ENCODE measurements around the gene GSTT2B. TPM values are rescaled to one million over a fixed set of nuclear protein-coding genes. Genes with fewer than 3 reads are reported as not detected.

Gene GSTT2B
- total RNA-seq, 2 experiments from 2014 or later: not detected

DNA sequence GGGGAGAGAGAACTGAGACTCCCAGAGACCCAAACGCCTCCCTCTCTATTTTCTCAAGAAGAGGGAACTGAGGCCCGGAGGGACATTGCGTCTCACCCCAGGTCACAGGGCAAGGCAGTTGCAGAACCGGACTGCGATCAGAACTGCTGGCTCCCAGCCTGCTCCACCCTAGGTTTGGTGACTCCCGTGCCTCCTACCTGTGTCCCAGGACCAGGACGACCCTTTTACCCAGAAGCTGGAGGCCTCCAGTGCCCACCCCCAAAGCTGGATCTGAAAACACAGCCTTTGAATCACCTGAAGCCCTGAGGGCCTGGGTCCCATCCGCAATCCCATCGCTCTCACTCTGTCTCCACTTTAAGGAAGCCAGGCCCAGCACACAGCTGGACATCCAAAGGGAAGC, 42.9 kb upstream of the GSTT2B start:
- Histone ChIP-seq H3K79me2 (ENCODE audit: insufficient read depth, low read depth, low read length) (no peaks in the 10 kb centered on the region), H3K27ac (ENCODE audit: low read depth, low read length, poor library complexity, severe bottlenecking) (no peak overlapping the region), H2AFZ (ENCODE audit: low read length) (no peak overlapping the region), H3K4me1 (ENCODE audit: insufficient read depth, low read length, poor library complexity, severe bottlenecking) (no peaks in the 10 kb centered on the region), H3K9me2 (ENCODE audit: insufficient read depth, low read length) (no peaks in the 10 kb centered on the region), H3K36me3 (ENCODE audit: insufficient read depth, low read length) (no peaks in the 10 kb centered on the region), H3K4me2 (ENCODE audit: low read length) (no peak overlapping the region), H3K4me3 (ENCODE audit: low read depth, low read length, poor library complexity, severe bottlenecking) (no peak overlapping the region), H3K9me3 (ENCODE audit: low read length) (no peaks in the 10 kb centered on the region), H4K20me1 (ENCODE audit: insufficient read depth, low read length) (no peaks in the 10 kb centered on the region)
- intact Hi-C loops (cut with micrococcal nuclease; ENCODE audit: unreplicated experiment): no loop called here
- no TSS peak for BruUV-seq (replicated peaks)
- TF ChIP-seq, protein P1, sequence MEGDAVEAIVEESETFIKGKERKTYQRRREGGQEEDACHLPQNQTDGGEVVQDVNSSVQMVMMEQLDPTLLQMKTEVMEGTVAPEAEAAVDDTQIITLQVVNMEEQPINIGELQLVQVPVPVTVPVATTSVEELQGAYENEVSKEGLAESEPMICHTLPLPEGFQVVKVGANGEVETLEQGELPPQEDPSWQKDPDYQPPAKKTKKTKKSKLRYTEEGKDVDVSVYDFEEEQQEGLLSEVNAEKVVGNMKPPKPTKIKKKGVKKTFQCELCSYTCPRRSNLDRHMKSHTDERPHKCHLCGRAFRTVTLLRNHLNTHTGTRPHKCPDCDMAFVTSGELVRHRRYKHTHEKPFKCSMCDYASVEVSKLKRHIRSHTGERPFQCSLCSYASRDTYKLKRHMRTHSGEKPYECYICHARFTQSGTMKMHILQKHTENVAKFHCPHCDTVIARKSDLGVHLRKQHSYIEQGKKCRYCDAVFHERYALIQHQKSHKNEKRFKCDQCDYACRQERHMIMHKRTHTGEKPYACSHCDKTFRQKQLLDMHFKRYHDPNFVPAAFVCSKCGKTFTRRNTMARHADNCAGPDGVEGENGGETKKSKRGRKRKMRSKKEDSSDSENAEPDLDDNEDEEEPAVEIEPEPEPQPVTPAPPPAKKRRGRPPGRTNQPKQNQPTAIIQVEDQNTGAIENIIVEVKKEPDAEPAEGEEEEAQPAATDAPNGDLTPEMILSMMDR (conservative IDR thresholded peaks at IDR 0.05; ENCODE audit: low read length): no peak
- no peak for TF ChIP-seq EZH2phosphoT487 (IDR thresholded peaks at IDR 0.05; ENCODE audit: borderline replicate concordance, low read depth, low read length)
- DNase-seq (ENCODE audit: low spot score): no peak
- ChIA-PET POLR2A (no interaction called here), CTCF (ENCODE audit: unreplicated experiment) (interaction anchor here (0.6 kb wide), 1 partner anchor 57 kb away, joined by 4 read pairs; no protein-coding TSS in a partner anchor)

DNA sequence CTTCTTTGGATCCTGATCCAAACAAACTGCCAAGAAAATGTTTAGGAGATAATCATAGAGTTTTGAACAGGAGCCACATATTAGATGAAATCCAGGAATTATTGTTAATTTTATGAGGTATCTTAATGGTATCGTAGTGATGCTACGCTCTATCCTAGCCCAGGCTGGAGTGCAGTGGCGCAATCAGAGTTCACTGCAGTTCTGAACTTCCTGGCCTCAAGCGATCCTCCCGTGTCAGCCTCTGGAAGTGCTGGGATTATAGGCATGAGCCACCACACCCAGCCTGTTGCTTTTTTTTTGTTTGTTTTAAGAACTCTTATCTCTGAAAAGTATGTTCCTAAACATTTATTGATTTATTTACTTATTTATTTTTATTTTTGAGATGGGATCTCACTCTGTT, 41.9 kb upstream of the GSTT2B start:
- no peak overlapping the region for H2AFZ ChIP-seq (ENCODE audit: low read length)
- intact Hi-C loops (cut with micrococcal nuclease; ENCODE audit: unreplicated experiment): no loop called here

DNA sequence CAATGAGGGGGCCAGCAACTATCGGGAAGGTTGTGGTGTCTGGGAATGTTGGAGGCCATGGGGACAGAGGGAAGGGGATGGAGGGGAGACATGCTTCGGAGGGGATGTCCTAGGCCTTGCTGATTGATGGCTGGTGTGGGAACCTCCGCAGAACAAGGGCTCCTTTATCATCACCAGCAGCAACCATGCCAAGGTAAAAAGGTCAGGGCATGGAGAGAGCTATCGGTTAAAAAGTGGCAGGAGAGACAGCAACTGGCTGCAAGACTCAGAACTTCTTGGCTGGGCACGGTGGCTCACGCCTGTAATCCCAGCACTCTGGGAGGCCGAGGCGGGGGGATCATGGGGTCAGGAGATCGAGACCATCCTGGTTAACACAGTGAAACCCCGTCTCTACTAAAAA, 41.3 kb upstream of the GSTT2B start:
- DNase-seq (ENCODE audit: low spot score): no peak
- no peak overlapping the region for H3K4me2 ChIP-seq (ENCODE audit: low read length)
- no peaks in the 10 kb centered on the region for H3K36me3 ChIP-seq (ENCODE audit: insufficient read depth, low read length)
- no peaks in the 10 kb centered on the region for H3K79me2 ChIP-seq (ENCODE audit: insufficient read depth, low read depth, low read length)
- H3K9me2 ChIP-seq (ENCODE audit: insufficient read depth, low read length): no peaks in the 10 kb centered on the region
- no peak overlapping the region for H2AFZ ChIP-seq (ENCODE audit: low read length)
- no peaks in the 10 kb centered on the region for H4K20me1 ChIP-seq (ENCODE audit: insufficient read depth, low read length)
- no peak overlapping the region for H3K27ac ChIP-seq (ENCODE audit: low read depth, low read length, poor library complexity, severe bottlenecking)
- H3K4me3 ChIP-seq (ENCODE audit: low read depth, low read length, poor library complexity, severe bottlenecking): no peak overlapping the region
- intact Hi-C loops (cut with micrococcal nuclease; ENCODE audit: unreplicated experiment): no loop called here
- H3K9me3 ChIP-seq (ENCODE audit: low read length): no peaks in the 10 kb centered on the region
- no TSS peak for BruUV-seq (replicated peaks)
- no peak for TF ChIP-seq EZH2phosphoT487 (IDR thresholded peaks at IDR 0.05; ENCODE audit: borderline replicate concordance, low read depth, low read length)
- TF ChIP-seq, protein P1 (conservative IDR thresholded peaks at IDR 0.05; ENCODE audit: low read length): no peak
- ChIA-PET POLR2A (interaction anchor here (1.3 kb wide), 1 partner anchor 9 kb away, joined by 5 read pairs; the partner anchor contains the start of gene CABIN1), CTCF (ENCODE audit: unreplicated experiment) (no interaction called here)
- H3K4me1 ChIP-seq (ENCODE audit: insufficient read depth, low read length, poor library complexity, severe bottlenecking): no peaks in the 10 kb centered on the region

More for the DNA sequence above, 41.9 kb upstream of the GSTT2B start:
- Histone ChIP-seq H3K79me2 (ENCODE audit: insufficient read depth, low read depth, low read length) (no peaks in the 10 kb centered on the region), H3K4me2 (ENCODE audit: low read length) (no peak overlapping the region), H3K36me3 (ENCODE audit: insufficient read depth, low read length) (no peaks in the 10 kb centered on the region), H3K4me1 (ENCODE audit: insufficient read depth, low read length, poor library complexity, severe bottlenecking) (no peaks in the 10 kb centered on the region), H3K27ac (ENCODE audit: low read depth, low read length, poor library complexity, severe bottlenecking) (no peak overlapping the region), H3K9me3 (ENCODE audit: low read length) (no peaks in the 10 kb centered on the region), H3K4me3 (ENCODE audit: low read depth, low read length, poor library complexity, severe bottlenecking) (no peak overlapping the region), H3K9me2 (ENCODE audit: insufficient read depth, low read length) (no peaks in the 10 kb centered on the region), H4K20me1 (ENCODE audit: insufficient read depth, low read length) (no peaks in the 10 kb centered on the region)
- no peak for DNase-seq (ENCODE audit: low spot score)
- no TSS peak for BruUV-seq (replicated peaks)
- ChIA-PET POLR2A (interaction anchor here (1.3 kb wide), 1 partner anchor 8 kb away, joined by 5 read pairs; the partner anchor contains the start of gene CABIN1), CTCF (ENCODE audit: unreplicated experiment) (no interaction called here)
- TF ChIP-seq EZH2phosphoT487 (IDR thresholded peaks at IDR 0.05; ENCODE audit: borderline replicate concordance, low read depth, low read length): no peak
- TF ChIP-seq, protein P1 (conservative IDR thresholded peaks at IDR 0.05; ENCODE audit: low read length): no peak

All from OCI-LY7 (cell line).